K562 treated with DMSO at 1 percent for 24 hours (cell line): ENCODE data around the gene MAGEE1. TPM values are rescaled to one million over a fixed set of nuclear protein-coding genes. Genes with fewer than 3 reads are reported as not detected.

ENCODE experiments used
- total RNA-seq: library from RNA; unstranded; fragments of 300-600 nt; gene quantifications from 2 replicates; pipeline ENCODE4 v1.2.3, GENCODE V29; 2022; ENCODE audit warnings: low read depth; ENCODE audit not compliant: insufficient read depth

MAGEE1 gene
- 0.16 and 0.20 TPM in 2 replicates for total RNA-seq

GRCh38 chrX:76427560-76428242, at the start of gene MAGEE1:
Gene MAGEE1 (plus strand): TSS chrX:76427710. CDS start chrX:76427931, 221 bp downstream.

